HG02943 (cell line): ENCODE results near the gene GOLGB1.
A peak's percentile ranks its signal among the peaks of the same experiment; 100 is the strongest.
"Not testable (repeated sequence)": the region's sequence is repeated elsewhere in the genome, so short reads cannot be mapped to it uniquely, and the experiment has no call there.

Experiments used
- ATAC-seq: cut with Tn5 transposase; IDR thresholded peaks from one replicate; pipeline ENCODE4 v1.9.1; 2021; ENCODE audit warnings: mild to moderate bottlenecking, low read depth, moderate library complexity; ENCODE audit not compliant: unreplicated experiment

Gene GOLGB1

GRCh38 chr3:121748680-121749275 is 763 bp downstream of the GOLGB1 start:
- peak; percentile 23 for ATAC-seq

- no peak for ATAC-seq
Measured at GRCh38 chr3:121747976-121748375, 1.6 kb downstream of the GOLGB1 start.

GRCh38 chr3:121743106-121743505 is 6.4 kb downstream of the GOLGB1 start:
- not testable (repeated sequence) for ATAC-seq

GRCh38 chr3:121740896-121741295 is 8.6 kb downstream of the GOLGB1 start:
- ATAC-seq, result no peak

- ATAC-seq, result no peak
Measured at GRCh38 chr3:121739902-121740301, 9.6 kb downstream of the GOLGB1 start.

- ATAC-seq, result no peak
Measured at GRCh38 chr3:121737644-121738043, 11.9 kb downstream of the GOLGB1 start.

GRCh38 chr3:121736112-121736511 is 13.4 kb downstream of the GOLGB1 start:
- no peak for ATAC-seq

GRCh38 chr3:121735047-121735696 is 14.4 kb downstream of the GOLGB1 start:
- ATAC-seq, result peak; percentile 70

GRCh38 chr3:121730940-121731687 is 18.4 kb downstream of the GOLGB1 start:
- ATAC-seq, result no peak

GRCh38 chr3:121724130-121724529 is 25.4 kb downstream of the GOLGB1 start:
- ATAC-seq, result peak; percentile 81

- no peak for ATAC-seq
Measured at GRCh38 chr3:121723485-121723884, 26.1 kb downstream of the GOLGB1 start.

- ATAC-seq, result no peak
Measured at GRCh38 chr3:121722411-121722810, 27.1 kb downstream of the GOLGB1 start.

GRCh38 chr3:121720163-121720562 is 29.4 kb downstream of the GOLGB1 start:
- no peak for ATAC-seq

- no peak for ATAC-seq
Measured at GRCh38 chr3:121719423-121719822, 30.1 kb downstream of the GOLGB1 start.

GRCh38 chr3:121718205-121718846 is 31.2 kb downstream of the GOLGB1 start:
- no peak for ATAC-seq

GRCh38 chr3:121710347-121710746 is 39.2 kb downstream of the GOLGB1 start:
- ATAC-seq, result no peak

- no peak for ATAC-seq
Measured at GRCh38 chr3:121707531-121708273, 41.8 kb downstream of the GOLGB1 start.

GRCh38 chr3:121705541-121705940 is 44.0 kb downstream of the GOLGB1 start:
- ATAC-seq, result no peak

GRCh38 chr3:121703973-121704372 is 45.6 kb downstream of the GOLGB1 start:
- no peak for ATAC-seq

- no peak for ATAC-seq
Measured at GRCh38 chr3:121698901-121699300, 50.6 kb downstream of the GOLGB1 start.

- no peak for ATAC-seq
Measured at GRCh38 chr3:121698476-121698875, 51.1 kb downstream of the GOLGB1 start.
